SK-N-SH (cell line): ENCODE results near the gene PRXL2B.

Source experiments
- MAX ChIP-seq: IDR thresholded peaks from 2 replicates; pipeline ENCODE4 v1.4.0; 2012; ENCODE audit warnings: low read depth
- TF ChIP-seq, protein P1 (sequence below): fragments of 200-600 bp; sonication (generic); IDR thresholded peaks from 2 replicates; pipeline ENCODE4 v1.6.1; 2017; ENCODE audit warnings: antibody characterized with exemption, mild to moderate bottlenecking, moderate library complexity

GRCh38 chr1:2564815-2565374, 21.7 kb upstream of the PRXL2B start:
- TF ChIP-seq, protein P1, sequence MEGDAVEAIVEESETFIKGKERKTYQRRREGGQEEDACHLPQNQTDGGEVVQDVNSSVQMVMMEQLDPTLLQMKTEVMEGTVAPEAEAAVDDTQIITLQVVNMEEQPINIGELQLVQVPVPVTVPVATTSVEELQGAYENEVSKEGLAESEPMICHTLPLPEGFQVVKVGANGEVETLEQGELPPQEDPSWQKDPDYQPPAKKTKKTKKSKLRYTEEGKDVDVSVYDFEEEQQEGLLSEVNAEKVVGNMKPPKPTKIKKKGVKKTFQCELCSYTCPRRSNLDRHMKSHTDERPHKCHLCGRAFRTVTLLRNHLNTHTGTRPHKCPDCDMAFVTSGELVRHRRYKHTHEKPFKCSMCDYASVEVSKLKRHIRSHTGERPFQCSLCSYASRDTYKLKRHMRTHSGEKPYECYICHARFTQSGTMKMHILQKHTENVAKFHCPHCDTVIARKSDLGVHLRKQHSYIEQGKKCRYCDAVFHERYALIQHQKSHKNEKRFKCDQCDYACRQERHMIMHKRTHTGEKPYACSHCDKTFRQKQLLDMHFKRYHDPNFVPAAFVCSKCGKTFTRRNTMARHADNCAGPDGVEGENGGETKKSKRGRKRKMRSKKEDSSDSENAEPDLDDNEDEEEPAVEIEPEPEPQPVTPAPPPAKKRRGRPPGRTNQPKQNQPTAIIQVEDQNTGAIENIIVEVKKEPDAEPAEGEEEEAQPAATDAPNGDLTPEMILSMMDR = no peak
- TF ChIP-seq MAX = no peak
